Fibroblast of the aortic adventitia (primary cell): ENCODE data around the gene MAPK8IP2. TPM values are rescaled to one million over a fixed set of nuclear protein-coding genes. Genes with fewer than 3 reads are reported as not detected.

ENCODE experiments used
- DNase-seq: peaks from one replicate; pipeline ENCODE4 v3.0.0-alpha.2; 2010; ENCODE audit warnings: low read depth
- H3K4me3 ChIP-seq: 2 replicates; pipeline ENCODE4 v1.5.1; 2011; ENCODE audit warnings: low read depth, mild to moderate bottlenecking, control low read depth, low read length, moderate library complexity
- total RNA-seq: library from RNA; depleted of rRNA; stranded (reverse); fragments of >200 nt; gene quantifications from 2 replicates; pipeline ENCODE4 v1.2.3, GENCODE V29; 2012; ENCODE audit warnings: low replicate concordance
- TF ChIP-seq, protein P1 (sequence below): IDR thresholded peaks from 2 replicates; pipeline ENCODE4 v1.5.1; 2011; ENCODE audit warnings: mild to moderate bottlenecking, low read length, control low read depth, inconsistent platforms; ENCODE audit not compliant: insufficient read depth

Gene MAPK8IP2
- total RNA-seq, 1 donor, result 0.27 TPM

DNA sequence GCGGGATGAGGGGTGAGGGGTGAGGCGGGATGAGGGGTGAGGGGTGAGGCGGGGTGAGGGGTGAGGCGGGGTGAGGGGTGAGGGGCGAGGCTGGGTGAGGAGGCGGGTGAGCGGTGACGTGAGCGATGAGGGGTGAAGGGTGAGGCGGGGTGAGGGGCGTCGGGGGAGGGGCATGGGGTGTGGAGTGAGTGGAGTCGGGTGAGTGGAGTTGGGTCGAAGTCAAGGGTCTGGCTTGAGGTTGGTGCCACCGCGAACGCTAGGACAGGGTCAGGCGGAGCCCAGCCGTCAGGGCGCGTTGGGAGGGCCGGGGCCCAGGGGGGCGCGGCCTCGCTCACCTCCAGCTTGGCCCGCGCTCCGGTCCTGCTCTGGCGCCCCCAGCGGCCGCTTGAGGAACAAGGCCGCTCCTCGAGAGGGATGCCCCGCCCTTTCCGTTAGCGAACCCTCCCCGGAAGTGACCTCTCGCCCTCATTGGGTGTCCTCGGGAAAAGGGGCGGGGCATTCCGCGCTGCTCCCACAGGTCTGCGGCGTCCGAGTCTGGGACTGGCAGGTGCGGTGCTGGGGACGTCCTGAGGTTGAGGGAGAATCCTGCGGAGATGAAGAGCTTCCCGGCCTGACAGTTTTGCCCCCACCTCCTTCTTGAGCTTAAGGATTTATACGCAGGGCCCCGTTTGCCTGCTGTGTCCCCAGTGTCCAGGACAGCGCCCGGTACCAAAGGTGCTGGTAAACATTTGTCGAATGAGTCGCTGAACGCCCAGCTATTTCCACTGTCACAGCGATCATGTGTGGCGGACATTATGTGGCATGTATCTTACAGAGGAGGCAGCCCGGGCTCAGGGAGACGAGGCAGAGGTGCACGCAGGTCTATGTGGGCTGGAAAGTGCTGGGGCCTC is 37.8 kb upstream of the MAPK8IP2 start, which contains the start of gene SYCE3:
TSS of gene SYCE3 (minus strand) at position 397 of the 890 bp plus-strand sequence. CDS start 6,514 bp downstream, outside the sequence.
- H3K4me3 ChIP-seq, result peak within 1 kb of the TSS; percentile 71
- peak; percentile 81 for DNase-seq
- TF ChIP-seq, protein P1, sequence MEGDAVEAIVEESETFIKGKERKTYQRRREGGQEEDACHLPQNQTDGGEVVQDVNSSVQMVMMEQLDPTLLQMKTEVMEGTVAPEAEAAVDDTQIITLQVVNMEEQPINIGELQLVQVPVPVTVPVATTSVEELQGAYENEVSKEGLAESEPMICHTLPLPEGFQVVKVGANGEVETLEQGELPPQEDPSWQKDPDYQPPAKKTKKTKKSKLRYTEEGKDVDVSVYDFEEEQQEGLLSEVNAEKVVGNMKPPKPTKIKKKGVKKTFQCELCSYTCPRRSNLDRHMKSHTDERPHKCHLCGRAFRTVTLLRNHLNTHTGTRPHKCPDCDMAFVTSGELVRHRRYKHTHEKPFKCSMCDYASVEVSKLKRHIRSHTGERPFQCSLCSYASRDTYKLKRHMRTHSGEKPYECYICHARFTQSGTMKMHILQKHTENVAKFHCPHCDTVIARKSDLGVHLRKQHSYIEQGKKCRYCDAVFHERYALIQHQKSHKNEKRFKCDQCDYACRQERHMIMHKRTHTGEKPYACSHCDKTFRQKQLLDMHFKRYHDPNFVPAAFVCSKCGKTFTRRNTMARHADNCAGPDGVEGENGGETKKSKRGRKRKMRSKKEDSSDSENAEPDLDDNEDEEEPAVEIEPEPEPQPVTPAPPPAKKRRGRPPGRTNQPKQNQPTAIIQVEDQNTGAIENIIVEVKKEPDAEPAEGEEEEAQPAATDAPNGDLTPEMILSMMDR, result peak; percentile 80

DNA sequence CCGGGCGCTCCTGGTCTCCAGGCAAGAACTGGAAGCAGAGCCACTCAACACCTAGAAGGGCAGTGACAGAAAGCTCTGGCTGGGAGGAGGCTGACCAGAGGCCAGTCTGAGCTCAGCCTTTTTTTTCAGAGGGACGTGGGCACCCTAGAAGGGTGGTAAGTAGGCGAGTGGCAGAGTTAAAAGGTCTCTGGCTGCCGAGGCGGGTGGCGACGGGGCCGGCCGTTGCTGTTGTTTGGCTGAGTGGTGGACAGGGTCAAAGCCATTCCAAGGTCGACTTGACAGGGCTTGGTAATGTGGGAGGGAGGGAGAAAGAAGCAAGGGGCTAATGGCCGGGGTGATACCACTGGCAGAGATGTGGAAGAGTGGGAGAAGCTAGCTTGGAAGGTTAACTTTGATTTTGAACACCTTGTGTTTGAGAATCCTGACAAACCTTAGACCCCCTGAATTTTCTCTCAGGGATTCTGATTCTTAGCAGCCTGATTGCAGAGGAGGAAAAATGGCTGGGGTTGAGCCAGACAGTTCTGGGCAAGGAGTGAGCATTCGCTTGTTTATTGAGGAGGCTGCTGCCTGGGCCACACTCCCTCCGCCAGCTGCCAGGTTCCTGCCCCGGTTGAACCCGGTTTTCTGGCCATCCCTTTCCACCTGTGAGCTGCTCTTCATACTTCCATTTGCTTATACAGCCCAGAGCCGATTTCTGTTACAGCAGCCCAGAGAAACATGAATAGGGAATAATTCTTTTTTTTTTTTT is 37.0 kb upstream of the MAPK8IP2 start:
- DNase-seq, result no peak
- TF ChIP-seq, protein P1, result no peak
- H3K4me3 ChIP-seq, result peak overlapping the region; percentile 71

GRCh38 chr22:50564289-50564688 is 36.3 kb upstream of the MAPK8IP2 start:
- H3K4me3 ChIP-seq, result no peak overlapping the region
- TF ChIP-seq, protein P1, result no peak
- no peak for DNase-seq

GRCh38 chr22:50567721-50568252 is 32.8 kb upstream of the MAPK8IP2 start:
- DNase-seq, result no peak
- H3K4me3 ChIP-seq, result no peak overlapping the region
- TF ChIP-seq, protein P1, result no peak

DNA sequence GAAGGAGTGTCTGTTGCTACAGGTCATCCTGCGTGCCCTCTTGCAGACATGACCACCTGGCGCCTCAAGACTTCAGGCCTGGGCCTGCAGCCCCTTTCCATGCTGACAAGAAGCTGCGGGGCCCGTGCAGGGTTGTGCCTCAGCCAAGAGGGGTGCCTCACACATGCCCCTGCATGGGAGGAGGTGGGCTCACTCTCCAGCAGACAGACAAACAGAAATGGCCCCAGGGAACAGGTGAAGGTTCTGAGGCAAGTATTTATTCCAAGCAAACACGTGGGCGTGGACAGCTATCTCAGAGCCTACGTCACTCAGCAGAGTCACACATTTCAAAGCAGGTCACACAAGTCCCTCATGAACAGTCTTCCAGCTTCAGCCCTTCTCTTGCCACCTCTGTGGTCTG is 32.0 kb upstream of the MAPK8IP2 start:
- no peak for DNase-seq
- no peak overlapping the region for H3K4me3 ChIP-seq

DNA sequence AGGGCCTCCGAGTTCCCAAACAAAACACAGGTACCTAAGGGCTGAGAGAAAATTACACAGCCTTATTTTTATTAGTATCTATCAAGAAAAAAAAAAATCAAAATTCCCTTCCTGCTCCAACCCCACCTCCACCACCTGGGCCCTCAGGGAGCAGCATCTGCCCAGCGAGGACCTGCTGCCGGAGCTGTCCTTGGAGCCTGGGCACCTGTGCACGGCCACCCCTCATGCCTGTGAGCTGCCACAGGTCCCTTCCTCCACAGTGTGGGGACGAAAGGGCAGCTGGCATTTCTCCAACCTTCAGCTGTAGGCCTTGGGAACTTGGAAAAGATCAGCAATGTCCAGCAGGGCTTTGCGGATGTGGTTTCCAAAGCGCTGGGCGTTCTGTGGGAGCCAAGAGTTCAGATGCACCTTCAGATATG is 31.5 kb upstream of the MAPK8IP2 start:
- H3K4me3 ChIP-seq, result no peak overlapping the region
- TF ChIP-seq, protein P1, result no peak
- no peak for DNase-seq

More for the DNA sequence above, 32.0 kb upstream of the MAPK8IP2 start:
- TF ChIP-seq, protein P1, result no peak
